Activated CD8-positive, alpha-beta memory T cell treated with anti-CD3 and anti-CD28 coated beads for 4 hours (primary cell): ENCODE results near the gene TRIM38.

ENCODE experiments used
- DNase-seq, 2 donors: peaks; one replicate each; pipeline ENCODE4 v3.0.0-alpha.2; 2020; ENCODE audit warnings: low read depth in 2 of 2

The TRIM38 gene

GRCh38 chr6:26026833-26027490 is 64.4 kb downstream of the TRIM38 start:
- DNase-seq, result peak; percentile 77 to 82

GRCh38 chr6:26027491-26028211 is 65.0 kb downstream of the TRIM38 start:
- DNase-seq, result no peak

DNA sequence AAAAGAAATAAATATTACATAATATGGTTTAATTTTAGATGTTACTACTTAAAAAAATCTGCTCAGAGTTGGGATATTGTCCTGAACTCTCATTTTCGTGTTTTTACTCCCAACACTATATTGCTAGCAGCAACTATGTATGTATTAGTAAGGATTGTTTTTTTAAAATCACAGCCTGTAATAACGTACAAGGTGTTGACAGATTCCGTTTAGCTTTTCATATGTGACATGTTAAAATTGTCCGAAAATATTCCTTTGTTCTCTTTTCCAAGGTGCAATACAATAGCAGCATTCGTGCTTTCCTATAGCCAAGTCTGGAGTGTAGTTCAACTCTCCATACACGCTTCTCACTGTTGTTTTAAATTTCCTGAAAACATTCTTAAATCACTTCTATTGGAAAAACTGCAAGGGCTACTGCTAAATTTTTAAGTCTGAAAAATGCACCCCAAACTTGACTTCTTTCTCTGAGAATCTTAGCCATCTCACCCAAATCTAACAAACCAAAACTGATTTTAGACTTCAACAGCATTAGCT is 65.7 kb downstream of the TRIM38 start:
- DNase-seq, result no peak

DNA sequence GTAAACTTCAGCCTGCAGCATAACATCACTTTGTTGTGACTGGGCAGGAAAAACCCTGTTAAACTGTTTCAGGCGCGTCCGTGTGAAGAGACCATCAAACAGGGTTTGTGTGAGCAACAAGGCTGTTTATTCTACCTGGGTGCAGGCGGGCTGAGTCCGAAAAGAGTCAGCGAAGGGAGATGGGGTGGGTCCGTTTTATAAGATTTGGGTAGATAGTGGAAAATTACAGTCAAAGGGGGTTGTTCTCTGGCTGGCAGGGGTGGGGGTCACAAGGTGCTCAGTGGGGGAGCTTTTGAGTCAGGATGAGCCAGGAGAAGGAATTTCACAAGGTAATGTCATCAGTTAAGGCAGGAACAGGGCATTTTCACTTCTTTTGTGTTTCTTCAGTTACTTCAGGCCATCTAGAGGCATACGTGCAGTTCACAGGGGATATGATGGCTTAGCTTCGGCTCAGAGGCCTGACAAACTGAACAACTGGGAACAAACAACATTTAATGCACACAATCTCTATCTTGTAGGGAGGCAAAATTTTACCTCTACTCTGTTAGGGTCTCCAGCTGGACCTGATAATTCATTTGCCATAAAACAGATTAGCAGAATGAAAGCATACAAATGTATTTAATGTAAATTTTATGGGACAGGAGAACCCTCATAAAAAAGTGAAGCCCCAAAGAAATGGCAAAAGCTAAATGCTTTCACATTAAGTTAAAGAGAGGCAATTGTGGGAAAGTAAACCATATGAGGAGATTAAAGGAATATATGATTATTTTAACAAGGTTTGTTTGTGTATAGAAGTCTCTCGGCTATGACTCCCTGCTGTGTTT is 66.4 kb downstream of the TRIM38 start:
- DNase-seq, result no peak

DNA sequence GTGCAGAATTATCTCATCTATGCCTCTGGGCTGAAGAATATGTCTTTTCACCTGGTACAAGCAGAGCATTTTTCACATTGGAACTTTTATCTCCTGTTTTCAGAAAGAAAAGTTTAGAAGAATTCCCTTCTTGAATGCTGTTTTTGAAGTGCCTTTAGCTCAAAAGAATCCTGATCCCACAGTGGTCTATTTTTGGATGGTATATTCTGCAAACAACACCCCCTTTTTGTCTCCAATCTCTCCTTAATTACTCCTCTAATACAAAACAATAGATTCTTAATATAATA is 66.9 kb downstream of the TRIM38 start:
- DNase-seq, result no peak

DNA sequence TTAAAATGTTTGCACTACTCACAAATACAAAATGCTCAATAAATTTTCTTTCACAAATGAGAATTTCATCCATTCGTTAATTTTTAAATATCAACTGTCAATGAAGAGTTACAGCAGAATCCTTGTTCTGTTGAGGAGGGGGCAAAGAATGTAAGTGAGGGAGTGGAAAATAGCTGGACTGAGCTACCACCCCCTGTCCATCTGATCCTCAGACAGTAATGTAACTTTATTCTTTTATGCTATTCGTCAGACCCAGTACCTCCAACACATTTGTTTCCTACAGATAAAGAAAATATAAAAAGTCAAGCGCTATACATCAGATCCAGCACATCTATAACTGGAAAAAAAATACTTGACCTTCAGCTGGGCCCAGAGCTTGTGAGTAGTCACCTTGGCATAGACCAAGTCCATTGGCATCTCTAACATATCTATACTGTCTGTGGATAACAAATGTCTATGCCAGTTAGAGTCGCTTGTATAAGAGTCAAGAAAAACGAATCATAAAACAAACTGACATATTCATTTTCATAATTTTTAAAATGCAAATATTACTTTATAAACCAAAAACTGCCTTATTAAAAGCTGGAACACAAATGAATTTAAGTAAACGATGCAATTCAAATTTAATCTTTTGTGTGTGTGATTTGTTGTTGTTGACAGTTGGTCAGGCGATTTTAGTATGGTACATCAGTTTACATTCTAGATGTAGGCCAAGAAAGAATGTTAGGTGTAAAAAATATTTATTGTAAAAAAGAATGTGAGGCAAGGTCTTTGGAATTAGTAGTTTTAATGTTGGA is 67.5 kb downstream of the TRIM38 start:
- no peak for DNase-seq

- no peak for DNase-seq
These were observed 68.1 kb downstream of the TRIM38 start for GRCh38 chr6:26030716-26031115.

GRCh38 chr6:26031151-26031594 is 68.6 kb downstream of the TRIM38 start:
- no peak for DNase-seq

- DNase-seq, result peak in 1 of 2 donors; percentile 74
These were observed 69.2 kb downstream of the TRIM38 start for GRCh38 chr6:26031595-26032339.

- DNase-seq, result no peak
These were observed 69.9 kb downstream of the TRIM38 start for GRCh38 chr6:26032340-26033084.

DNA sequence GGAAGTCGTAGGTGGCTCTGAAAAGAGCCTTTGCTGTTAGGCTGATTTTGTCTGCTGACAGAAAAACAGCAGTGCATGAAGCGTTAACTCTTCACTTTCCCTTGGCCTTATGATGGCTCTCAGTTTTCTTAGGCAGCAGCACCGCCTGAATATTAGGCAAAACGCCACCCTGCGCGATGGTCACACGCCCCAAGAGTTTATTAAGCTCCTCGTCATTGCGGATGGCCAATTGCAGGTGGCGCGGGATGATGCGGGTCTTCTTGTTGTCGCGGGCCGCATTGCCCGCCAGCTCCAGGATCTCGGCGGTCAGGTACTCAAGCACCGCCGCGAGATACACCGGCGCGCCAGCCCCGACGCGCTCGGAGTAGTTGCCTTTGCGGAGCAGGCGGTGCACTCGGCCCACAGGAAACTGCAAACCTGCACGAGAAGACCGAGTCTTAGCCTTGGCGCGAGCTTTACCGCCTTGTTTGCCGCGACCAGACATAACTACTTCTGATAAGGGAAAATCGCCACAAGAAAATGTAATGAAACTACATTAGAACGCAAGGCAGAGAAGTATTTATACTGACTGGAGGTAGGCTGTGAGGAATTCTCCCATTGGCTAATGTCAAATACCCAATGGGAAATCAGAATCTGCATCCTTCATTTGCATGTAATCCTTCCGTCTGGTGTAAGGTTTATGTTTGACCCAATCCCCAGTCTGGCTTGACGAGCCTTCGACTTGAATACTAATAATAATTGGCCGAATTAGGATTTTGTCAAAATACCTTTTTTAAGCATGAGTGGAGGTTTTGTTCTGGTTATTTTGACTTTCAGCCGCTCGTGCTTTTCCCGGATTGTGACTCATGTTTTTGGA is 70.7 kb downstream of the TRIM38 start:
- no peak for DNase-seq

DNA sequence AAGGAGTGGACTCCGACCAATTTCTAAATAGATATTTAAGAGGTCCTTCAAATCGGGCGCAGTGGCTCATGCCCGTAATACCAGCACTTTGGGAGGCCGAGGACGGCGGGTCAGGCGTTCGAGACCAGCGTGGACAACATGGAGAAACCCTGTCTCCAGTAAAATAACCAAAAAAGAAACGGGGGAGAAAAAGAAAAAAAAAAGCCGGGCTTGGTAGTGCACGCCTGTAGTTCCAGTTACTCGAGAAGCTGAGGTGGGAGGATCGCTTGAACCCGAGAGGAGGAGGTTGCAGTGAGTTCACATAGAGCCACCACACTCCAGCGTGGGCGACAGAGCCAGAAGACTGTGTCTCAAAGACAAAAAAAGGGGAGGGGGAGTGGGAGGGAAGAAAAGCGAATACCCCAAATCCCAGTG is 71.3 kb downstream of the TRIM38 start:
- no peak for DNase-seq

- DNase-seq, result no peak
These were observed 72.3 kb downstream of the TRIM38 start for GRCh38 chr6:26034905-26035304.
